Measurements from ENCODE around the gene DCLRE1B.
"Not testable (repeated sequence)": the region's sequence is repeated elsewhere in the genome, so short reads cannot be mapped to it uniquely, and the experiment has no call there.

DCLRE1B gene

GRCh38 chr1:113946112-113946511 is 41.0 kb downstream of the DCLRE1B start:
- TF ChIP-seq, protein P1, sequence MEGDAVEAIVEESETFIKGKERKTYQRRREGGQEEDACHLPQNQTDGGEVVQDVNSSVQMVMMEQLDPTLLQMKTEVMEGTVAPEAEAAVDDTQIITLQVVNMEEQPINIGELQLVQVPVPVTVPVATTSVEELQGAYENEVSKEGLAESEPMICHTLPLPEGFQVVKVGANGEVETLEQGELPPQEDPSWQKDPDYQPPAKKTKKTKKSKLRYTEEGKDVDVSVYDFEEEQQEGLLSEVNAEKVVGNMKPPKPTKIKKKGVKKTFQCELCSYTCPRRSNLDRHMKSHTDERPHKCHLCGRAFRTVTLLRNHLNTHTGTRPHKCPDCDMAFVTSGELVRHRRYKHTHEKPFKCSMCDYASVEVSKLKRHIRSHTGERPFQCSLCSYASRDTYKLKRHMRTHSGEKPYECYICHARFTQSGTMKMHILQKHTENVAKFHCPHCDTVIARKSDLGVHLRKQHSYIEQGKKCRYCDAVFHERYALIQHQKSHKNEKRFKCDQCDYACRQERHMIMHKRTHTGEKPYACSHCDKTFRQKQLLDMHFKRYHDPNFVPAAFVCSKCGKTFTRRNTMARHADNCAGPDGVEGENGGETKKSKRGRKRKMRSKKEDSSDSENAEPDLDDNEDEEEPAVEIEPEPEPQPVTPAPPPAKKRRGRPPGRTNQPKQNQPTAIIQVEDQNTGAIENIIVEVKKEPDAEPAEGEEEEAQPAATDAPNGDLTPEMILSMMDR (IDR thresholded peaks at IDR 0.05; ENCODE audit: low read depth, low read length): no peak
- TF ChIP-seq EZH2phosphoT487 (IDR thresholded peaks at IDR 0.05; ENCODE audit: low read depth): no peak
- Histone ChIP-seq H3K36me3 (replicated peaks; ENCODE audit: low read depth, low read length) (peaks cover 10% of the 10 kb centered on the region), H3K4me3 (ENCODE audit: low read length) (no peak overlapping the region), H2AFZ (ENCODE audit: low read depth, low read length) (no peak overlapping the region), H3K4me2 (ENCODE audit: low read length) (no peak overlapping the region), H3K4me1 (ENCODE audit: low read length) (no peaks in the 10 kb centered on the region), H3K9ac (ENCODE audit: low read length) (no peak overlapping the region), H3K9me3 (ENCODE audit: insufficient read depth, low read length) (no peaks in the 10 kb centered on the region), H3K27ac (ENCODE audit: low read length) (no peak overlapping the region), H3K79me2 (ENCODE audit: low read length) (peaks cover 49% of the 10 kb centered on the region), H3K27me3 (ENCODE audit: low read depth, low read length) (no peaks in the 10 kb centered on the region), H4K20me1 (ENCODE audit: insufficient read depth, low read length) (peaks cover 13% of the 10 kb centered on the region; the same call in 1 of the 2 replicates)

- H3K36me3 ChIP-seq (replicated peaks; ENCODE audit: low read depth, low read length): peaks cover 7% of the 10 kb centered on the region
- TF ChIP-seq EZH2phosphoT487 (IDR thresholded peaks at IDR 0.05; ENCODE audit: low read depth): no peak
- TF ChIP-seq, protein P1 (IDR thresholded peaks at IDR 0.05; ENCODE audit: low read depth, low read length): no peak
- peaks cover 13% of the 10 kb centered on the region; the same call in 1 of the 2 replicates for H4K20me1 ChIP-seq (ENCODE audit: insufficient read depth, low read length)
- H3K9ac ChIP-seq (ENCODE audit: low read length): no peak overlapping the region
- no peak overlapping the region for H3K27ac ChIP-seq (ENCODE audit: low read length)
- no peak overlapping the region for H3K4me2 ChIP-seq (ENCODE audit: low read length)
- H2AFZ ChIP-seq (ENCODE audit: low read depth, low read length): no peak overlapping the region
- H3K4me1 ChIP-seq (ENCODE audit: low read length): no peaks in the 10 kb centered on the region
- H3K4me3 ChIP-seq (ENCODE audit: low read length): no peak overlapping the region
- peaks cover 52% of the 10 kb centered on the region for H3K79me2 ChIP-seq (ENCODE audit: low read length)
- H3K27me3 ChIP-seq (ENCODE audit: low read depth, low read length): no peaks in the 10 kb centered on the region
- no peaks in the 10 kb centered on the region for H3K9me3 ChIP-seq (ENCODE audit: insufficient read depth, low read length)
Measured at GRCh38 chr1:113946678-113947387, 41.7 kb downstream of the DCLRE1B start.

DNA sequence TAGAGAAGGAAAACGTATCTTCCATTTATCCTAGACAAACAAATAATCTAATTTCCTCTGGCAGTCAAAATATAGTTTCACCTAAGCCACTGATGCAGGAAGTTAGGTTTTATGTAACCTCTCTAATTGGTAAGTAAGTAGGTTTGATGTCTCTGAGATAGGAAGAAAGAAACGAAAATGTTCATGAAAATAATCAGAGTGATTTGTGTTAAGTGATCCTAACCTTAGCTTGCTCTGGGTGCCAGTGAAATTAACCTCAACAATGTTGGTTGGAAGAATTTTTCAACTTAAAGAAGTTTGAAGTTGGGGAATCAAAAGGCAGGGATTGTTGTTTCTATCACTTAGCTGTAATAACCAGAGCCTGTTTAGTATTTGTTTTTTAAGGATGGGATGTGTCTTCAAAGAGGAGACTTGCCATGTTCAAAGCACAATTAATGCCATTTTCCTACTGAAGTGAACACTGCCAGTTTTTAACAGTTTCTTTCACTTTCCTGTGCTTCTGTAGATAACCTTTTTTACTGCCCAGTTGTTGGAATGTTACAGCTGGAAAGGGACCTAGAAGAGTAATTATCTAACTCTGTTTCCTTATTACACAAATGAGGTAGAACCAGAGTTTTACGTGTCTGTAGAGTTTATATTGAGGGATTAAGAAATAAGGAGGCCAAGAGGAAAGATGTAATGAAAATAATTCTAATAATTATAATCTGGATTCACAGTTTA is 42.4 kb downstream of the DCLRE1B start:
- Histone ChIP-seq H3K79me2 (ENCODE audit: low read length) (peaks cover 52% of the 10 kb centered on the region), H3K27me3 (ENCODE audit: low read depth, low read length) (no peaks in the 10 kb centered on the region), H3K4me1 (ENCODE audit: low read length) (no peaks in the 10 kb centered on the region), H4K20me1 (ENCODE audit: insufficient read depth, low read length) (peaks cover 13% of the 10 kb centered on the region; the same call in 1 of the 2 replicates), H2AFZ (ENCODE audit: low read depth, low read length) (no peak overlapping the region), H3K36me3 (replicated peaks; ENCODE audit: low read depth, low read length) (peaks cover 7% of the 10 kb centered on the region), H3K27ac (ENCODE audit: low read length) (no peak overlapping the region), H3K9ac (ENCODE audit: low read length) (no peak overlapping the region), H3K9me3 (ENCODE audit: insufficient read depth, low read length) (no peaks in the 10 kb centered on the region), H3K4me2 (ENCODE audit: low read length) (no peak overlapping the region), H3K4me3 (ENCODE audit: low read length) (no peak overlapping the region)
- TF ChIP-seq EZH2phosphoT487 (IDR thresholded peaks at IDR 0.05; ENCODE audit: low read depth): no peak
- TF ChIP-seq, protein P1 (IDR thresholded peaks at IDR 0.05; ENCODE audit: low read depth, low read length): no peak

GRCh38 chr1:113948151-113948550 is 43.0 kb downstream of the DCLRE1B start:
- peaks cover 49% of the 10 kb centered on the region for H3K79me2 ChIP-seq (ENCODE audit: low read length)
- H3K27me3 ChIP-seq (ENCODE audit: low read depth, low read length); H3K9ac ChIP-seq (ENCODE audit: low read length); H3K9me3 ChIP-seq (ENCODE audit: insufficient read depth, low read length); H2AFZ ChIP-seq (ENCODE audit: low read depth, low read length); H3K4me3 ChIP-seq (ENCODE audit: low read length); H3K4me2 ChIP-seq (ENCODE audit: low read length); H3K36me3 ChIP-seq (replicated peaks; ENCODE audit: low read depth, low read length); H3K4me1 ChIP-seq (ENCODE audit: low read length); H3K27ac ChIP-seq (ENCODE audit: low read length): not testable (repeated sequence)
- peaks cover 13% of the 10 kb centered on the region; the same call in 1 of the 2 replicates for H4K20me1 ChIP-seq (ENCODE audit: insufficient read depth, low read length)
